DND-41 (cell line): ENCODE results near the gene CCDC24.
A peak's percentile ranks its signal among the peaks of the same experiment; 100 is the strongest.

Experiments used
- ATAC-seq: fragments of 200-7000 bp; cut with Tn5 transposase; 3 replicates; pipeline ENCODE4 v1.9.1; 2021; ENCODE audit warnings: low read depth; ENCODE audit not compliant: insufficient read depth
- DNase-seq: peaks from one replicate; pipeline ENCODE4 v3.0.0-alpha.2; 2020
- H2AFZ ChIP-seq: 2 replicates; pipeline ENCODE4 v1.6.0; 2012; ENCODE audit warnings: low read depth, low read length
- H3K27ac ChIP-seq: 2 replicates; pipeline ENCODE4 v1.5.1; 2012; ENCODE audit warnings: low read length, inconsistent platforms
- H3K27me3 ChIP-seq: fragments of 200-600 bp; sonication (generic); 2 replicates; pipeline ENCODE4 v1.6.0; 2012; ENCODE audit warnings: low read length, mild to moderate bottlenecking, inconsistent platforms; ENCODE audit not compliant: insufficient read depth, poor library complexity
- H3K36me3 ChIP-seq: 2 replicates; pipeline ENCODE4 v1.5.1; 2012; ENCODE audit warnings: low read length, inconsistent platforms; ENCODE audit not compliant: insufficient read depth
- H3K4me1 ChIP-seq: 2 replicates; pipeline ENCODE4 v1.5.1; 2012; ENCODE audit warnings: mild to moderate bottlenecking, low read length; ENCODE audit not compliant: insufficient read depth
- H3K4me2 ChIP-seq: 2 replicates; pipeline ENCODE4 v1.6.0; 2012; ENCODE audit warnings: mild to moderate bottlenecking, moderate library complexity, low read length, inconsistent platforms; ENCODE audit not compliant: insufficient read depth
- H3K4me3 ChIP-seq, 2 experiments: fragments of 200-600 bp in 1 of 2; shearing (Covaris generic) in 1 of 2; 2 replicates each; pipeline ENCODE4 v1.5.1; 2012 to 2016; ENCODE audit warnings: inconsistent platforms in 2 of 2, low read length in 2 of 2, mild to moderate bottlenecking in 2 of 2, low read depth in 1 of 2, moderate library complexity in 1 of 2
- H3K79me2 ChIP-seq: 2 replicates; pipeline ENCODE4 v1.6.0; 2012; ENCODE audit warnings: low read length, inconsistent platforms; ENCODE audit not compliant: insufficient read depth
- H3K9ac ChIP-seq: 2 replicates; pipeline ENCODE4 v1.6.0; 2012; ENCODE audit warnings: low read depth, mild to moderate bottlenecking, inconsistent platforms, low read length, moderate library complexity
- H3K9me3 ChIP-seq: 2 replicates; pipeline ENCODE4 v1.5.1; 2012; ENCODE audit warnings: low read length, moderate library complexity, mild to moderate bottlenecking, inconsistent platforms; ENCODE audit not compliant: insufficient read depth, severe bottlenecking
- H4K20me1 ChIP-seq: 2 replicates; pipeline ENCODE4 v1.6.0; 2012; ENCODE audit warnings: low read length; ENCODE audit not compliant: insufficient read depth
- CTCF ChIP-seq: IDR thresholded peaks from 2 replicates; pipeline ENCODE4 v1.5.1; 2012; ENCODE audit warnings: borderline replicate concordance, low read length, moderate library complexity, mild to moderate bottlenecking; ENCODE audit not compliant: poor library complexity, severe bottlenecking; ENCODE audit errors: extremely low read depth
- EZH2 ChIP-seq: IDR thresholded peaks from 3 replicates; pipeline ENCODE4 v1.6.1; 2012; ENCODE audit warnings: borderline replicate concordance, low read depth, mild to moderate bottlenecking, moderate library complexity, low read length, inconsistent platforms; ENCODE audit not compliant: severe bottlenecking

Gene CCDC24

GRCh38 chr1:43945674-43946235, 45.6 kb upstream of the CCDC24 start:
- no peak for DNase-seq
- Histone ChIP-seq H2AFZ (peak overlapping the region; percentile 100), H3K27me3 (no peaks in the 10 kb centered on the region), H3K27ac (peak overlapping the region; percentile 99), H3K4me1 (peaks cover 39% of the 10 kb centered on the region), H3K9me3 (no peaks in the 10 kb centered on the region), H3K4me3 (peak overlapping the region; percentile 96 to 98), H3K79me2 (peaks cover 41% of the 10 kb centered on the region), H4K20me1 (peaks cover 17% of the 10 kb centered on the region), H3K36me3 (peaks cover 19% of the 10 kb centered on the region), H3K4me2 (peak overlapping the region; percentile 98), H3K9ac (peak overlapping the region; percentile 92)
- no peak for ATAC-seq
- TF ChIP-seq EZH2 (no peak), CTCF (no peak)

GRCh38 chr1:43946236-43947060, 45.0 kb upstream of the CCDC24 start, which contains the start of gene IPO13:
Gene IPO13 (plus strand): TSS chr1:43946950. CDS start chr1:43947601, 651 bp downstream.
- H3K9ac ChIP-seq = peak within 1 kb of the TSS; percentile 92
- peaks cover 41% of the 10 kb centered on the region for H3K79me2 ChIP-seq
- peak within 1 kb of the TSS; percentile 100 for H2AFZ ChIP-seq
- no peaks in the 10 kb centered on the region for H3K27me3 ChIP-seq
- H4K20me1 ChIP-seq = peaks cover 17% of the 10 kb centered on the region
- DNase-seq = peak; percentile 96
- TF ChIP-seq EZH2 = no peak
- TF ChIP-seq CTCF = peak; percentile 87
- peak within 1 kb of the TSS; percentile 99 for H3K27ac ChIP-seq
- H3K9me3 ChIP-seq = no peaks in the 10 kb centered on the region
- H3K36me3 ChIP-seq = peaks cover 19% of the 10 kb centered on the region
- peaks cover 39% of the 10 kb centered on the region for H3K4me1 ChIP-seq
- H3K4me2 ChIP-seq = peak within 1 kb of the TSS; percentile 98
- ATAC-seq = peak; percentile 94
- H3K4me3 ChIP-seq = peak within 1 kb of the TSS; percentile 96 to 98

- Histone ChIP-seq H3K4me2 (peak overlapping the region; percentile 98), H3K4me3 (peak overlapping the region; percentile 96 to 98), H3K9ac (peak overlapping the region; percentile 92), H3K36me3 (peaks cover 19% of the 10 kb centered on the region), H3K27ac (peak overlapping the region; percentile 99), H3K79me2 (peaks cover 41% of the 10 kb centered on the region), H4K20me1 (peaks cover 17% of the 10 kb centered on the region), H3K4me1 (peaks cover 39% of the 10 kb centered on the region), H2AFZ (peak overlapping the region; percentile 100), H3K27me3 (no peaks in the 10 kb centered on the region), H3K9me3 (no peaks in the 10 kb centered on the region)
- ATAC-seq (peak; percentile 12; the same call in 2 of the 3 replicates), DNase-seq (peak; percentile 28)
- no peak for TF ChIP-seq EZH2
- TF ChIP-seq CTCF = no peak
Measured at GRCh38 chr1:43947061-43947873, 44.1 kb upstream of the CCDC24 start.
